Activated T-helper 1 cell treated with anti-CD3 and anti-CD28 coated beads, Interleukin-12 subunit alpha, Interleukin-12 subunit beta, Interleukin-2, Interleukin-4 antibody, amounts not matched to agents 30 ng/mL and 10 ng/mL and 1 ng/mL, durations not matched to agents 14 hours and 24 hours and 36 hours (primary cell): Measurements from ENCODE around the gene NTF4. TPM values are rescaled to one million over a fixed set of nuclear protein-coding genes. Genes with fewer than 3 reads are reported as not detected.
"Not testable (repeated sequence)": the region's sequence is repeated elsewhere in the genome, so short reads cannot be mapped to it uniquely, and the experiment has no call there.

ENCODE experiments used
- DNase-seq: peaks from one replicate; pipeline ENCODE4 v3.0.0; 2021; ENCODE audit warnings: low spot score
- H3K27ac Mint-ChIP-seq: one replicate; pipeline ENCODE4 v1.8.0; 2021; ENCODE audit warnings: mild to moderate bottlenecking, mixed read lengths
- H3K27me3 Mint-ChIP-seq: one replicate; pipeline ENCODE4 v1.8.0; 2022; ENCODE audit warnings: mild to moderate bottlenecking, moderate library complexity, mixed read lengths; ENCODE audit not compliant: insufficient read depth
- H3K36me3 Mint-ChIP-seq: one replicate; pipeline ENCODE4 v1.8.0; 2021; ENCODE audit warnings: low read depth, mixed read lengths
- H3K4me1 Mint-ChIP-seq: one replicate; pipeline ENCODE4 v1.8.0; 2021; ENCODE audit warnings: low read depth, mixed read lengths
- H3K4me3 Mint-ChIP-seq: one replicate; pipeline ENCODE4 v1.8.0; 2021; ENCODE audit warnings: mild to moderate bottlenecking, moderate library complexity, mixed read lengths
- H3K9me3 Mint-ChIP-seq: one replicate; pipeline ENCODE4 v1.8.0; 2021; ENCODE audit warnings: mixed read lengths
- intact Hi-C: fragments of 100-400 bp; cut with micrococcal nuclease; formaldehyde crosslinking; loops from one replicate; pipeline ENCODE4 v1.15.1; 2024
- total RNA-seq: library from RNA; stranded (reverse); gene quantifications from 2 replicates; pipeline ENCODE4 v1.2.3, GENCODE V29; 2022

The NTF4 gene
- total RNA-seq, 1 donor from 2014 or later = not detected

DNA sequence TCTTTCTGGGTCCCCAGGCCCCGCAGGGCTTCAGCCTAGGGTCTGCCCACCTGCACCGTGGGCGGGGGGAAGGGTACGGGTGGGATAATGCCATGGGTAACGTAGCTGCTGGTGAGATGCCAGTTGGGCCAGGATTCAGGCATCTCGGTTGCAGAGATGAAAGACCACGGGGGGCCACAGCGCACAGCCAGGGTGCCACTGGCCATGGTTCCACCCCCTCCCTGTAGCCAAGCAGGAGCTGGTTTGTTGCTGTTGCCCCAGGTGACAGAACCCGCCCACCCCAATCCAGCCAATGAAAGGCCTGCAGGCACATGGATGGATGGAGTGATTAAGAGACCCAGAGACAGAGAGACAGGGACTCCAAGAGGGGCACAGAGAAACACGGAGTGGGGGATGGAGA, 6.1 kb downstream of the NTF4 start:
- Mint-ChIP-seq H3K27me3 (peaks cover 47% of the 10 kb centered on the region), H3K36me3 (no peaks in the 10 kb centered on the region), H3K4me1 (peaks cover 18% of the 10 kb centered on the region), H3K4me3 (no peak overlapping the region), H3K9me3 (no peaks in the 10 kb centered on the region), H3K27ac (no peak overlapping the region)
- intact Hi-C loops = no loop called here
- no peak for DNase-seq

DNA sequence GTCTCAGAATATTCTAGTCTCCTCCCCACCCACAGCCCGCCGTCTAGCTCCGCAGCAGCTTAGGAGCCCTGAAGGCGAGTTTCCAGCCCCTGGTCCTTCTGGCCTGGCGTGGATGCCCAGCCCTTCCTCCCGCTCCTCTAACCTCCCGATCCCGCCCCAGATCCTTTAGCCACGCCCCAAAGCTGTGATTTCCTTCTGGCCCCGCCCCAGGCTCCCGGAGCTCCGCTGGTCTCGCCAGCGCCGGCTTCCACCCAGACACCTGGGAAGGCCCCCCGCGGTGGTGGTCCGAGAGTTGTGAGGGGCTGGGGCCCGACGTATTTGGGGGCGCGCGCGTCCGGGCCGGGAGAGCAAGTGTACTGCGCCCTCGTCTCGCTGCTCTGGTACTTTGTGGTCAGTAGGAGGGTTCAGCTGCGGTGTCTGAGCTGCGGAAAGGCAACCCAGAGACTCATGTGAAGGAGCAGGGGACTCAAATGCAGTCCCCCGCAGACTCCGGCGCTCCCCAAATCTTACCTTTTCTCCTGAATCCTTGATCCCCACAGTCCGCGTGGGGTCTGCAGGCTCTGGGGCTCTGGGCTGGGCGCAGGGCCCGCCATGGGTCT, 6.9 kb downstream of the NTF4 start, which contains the start of gene CGB7:
Gene CGB7, minus strand, starts transcription at position 114 of the 599 bp plus-strand sequence. CDS start 2,374 bp downstream, outside the sequence.
- Mint-ChIP-seq H3K27ac (no peak within 1 kb of the TSS), H3K9me3 (no peaks in the 10 kb centered on the region), H3K4me3 (peak within 1 kb of the TSS; percentile 73), H3K36me3 (no peaks in the 10 kb centered on the region), H3K4me1 (peaks cover 18% of the 10 kb centered on the region), H3K27me3 (peaks cover 44% of the 10 kb centered on the region)
- DNase-seq = no peak
- intact Hi-C loops = loop anchor here (2.0 kb wide), 1 partner anchor 39 kb away; no protein-coding TSS in a partner anchor

DNA sequence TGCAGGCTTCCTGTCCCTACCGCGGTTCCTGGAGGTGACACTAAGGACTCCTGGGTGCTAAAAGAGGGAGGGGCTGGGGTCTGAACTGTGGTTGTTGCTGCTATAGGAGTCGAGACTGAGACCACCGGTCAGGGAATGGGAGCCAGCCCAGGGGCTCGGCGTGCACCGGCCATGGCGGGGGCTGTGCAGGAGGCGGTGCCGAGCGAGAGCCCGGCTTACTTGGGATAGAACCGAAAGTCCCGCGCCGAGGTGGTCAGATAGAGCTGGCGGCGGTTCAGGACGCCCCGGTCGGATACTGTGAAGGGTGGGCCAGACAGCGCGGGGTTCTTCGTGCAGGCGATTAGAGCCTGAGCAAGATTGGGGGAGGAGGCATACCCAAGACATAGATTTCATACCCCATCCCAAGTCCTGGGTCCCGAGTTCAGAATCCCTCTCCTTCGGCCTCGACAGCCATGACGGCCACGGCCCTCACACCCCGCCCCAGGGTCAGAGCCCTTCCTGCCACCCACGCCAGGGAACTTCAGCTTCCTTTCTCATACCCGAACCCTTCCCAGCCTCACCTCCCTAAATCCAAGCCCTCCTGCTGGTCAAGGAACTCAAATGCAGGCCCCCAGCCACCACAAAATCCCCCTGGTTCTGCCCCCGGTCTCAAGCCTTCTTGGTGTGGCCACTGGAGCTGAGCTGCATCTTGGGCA, 7.6 kb downstream of the NTF4 start:
- peaks cover 18% of the 10 kb centered on the region for H3K4me1 Mint-ChIP-seq
- H3K9me3 Mint-ChIP-seq, DNase-seq, H3K36me3 Mint-ChIP-seq, H3K27ac Mint-ChIP-seq: not testable (repeated sequence)
- peaks cover 44% of the 10 kb centered on the region for H3K27me3 Mint-ChIP-seq
- intact Hi-C loops = loop anchor here (2.0 kb wide), 1 partner anchor 38 kb away; no protein-coding TSS in a partner anchor
- peak overlapping the region; percentile 73 for H3K4me3 Mint-ChIP-seq

DNA sequence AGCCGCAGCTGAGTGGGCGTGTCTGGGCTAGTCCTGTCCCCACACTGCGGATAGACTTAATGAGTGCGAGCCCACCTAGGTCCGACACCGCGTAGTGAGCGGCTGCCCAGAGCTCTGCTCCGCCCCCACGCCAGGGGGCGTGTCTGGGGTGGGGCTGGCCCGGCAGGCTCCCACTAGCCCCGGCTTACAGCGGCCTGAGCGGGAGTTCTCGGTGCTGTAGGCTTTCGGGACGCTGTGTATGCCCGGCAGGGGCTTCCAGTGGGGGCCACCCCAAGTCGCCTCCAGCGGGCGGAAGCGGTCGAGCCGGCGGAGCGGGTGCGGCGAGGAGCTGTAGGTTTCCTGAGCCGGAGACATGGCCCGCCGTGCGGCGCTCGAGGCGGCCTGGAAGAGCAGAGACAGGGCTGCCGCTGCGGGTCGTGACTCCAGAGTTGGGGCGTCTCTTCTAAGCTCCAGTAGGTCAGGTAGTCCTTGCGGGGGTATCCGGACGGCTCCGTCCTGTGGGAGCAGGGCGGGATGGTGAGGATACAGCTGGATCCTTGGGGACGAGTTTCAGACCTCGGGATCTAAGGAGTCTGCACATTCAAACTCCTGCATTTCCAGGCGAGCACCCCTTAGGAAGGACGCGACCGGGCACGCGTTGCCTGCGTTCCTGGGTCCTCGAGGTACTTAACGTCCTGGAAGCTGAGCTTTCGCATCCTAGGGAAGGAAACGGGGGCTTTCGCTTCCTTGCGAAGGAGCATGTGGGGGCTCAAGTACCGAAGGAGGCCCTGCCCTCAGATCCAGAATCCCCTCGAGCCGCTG, 8.3 kb downstream of the NTF4 start:
- Mint-ChIP-seq H3K4me1 (peaks cover 18% of the 10 kb centered on the region), H3K4me3 (peak overlapping the region; percentile 73), H3K9me3 (no peaks in the 10 kb centered on the region), H3K27ac (no peak overlapping the region), H3K27me3 (peaks cover 44% of the 10 kb centered on the region), H3K36me3 (no peaks in the 10 kb centered on the region)
- intact Hi-C loops = loop anchor here (2.0 kb wide), 1 partner anchor 38 kb away; no protein-coding TSS in a partner anchor
- peak; percentile 49 for DNase-seq

DNA sequence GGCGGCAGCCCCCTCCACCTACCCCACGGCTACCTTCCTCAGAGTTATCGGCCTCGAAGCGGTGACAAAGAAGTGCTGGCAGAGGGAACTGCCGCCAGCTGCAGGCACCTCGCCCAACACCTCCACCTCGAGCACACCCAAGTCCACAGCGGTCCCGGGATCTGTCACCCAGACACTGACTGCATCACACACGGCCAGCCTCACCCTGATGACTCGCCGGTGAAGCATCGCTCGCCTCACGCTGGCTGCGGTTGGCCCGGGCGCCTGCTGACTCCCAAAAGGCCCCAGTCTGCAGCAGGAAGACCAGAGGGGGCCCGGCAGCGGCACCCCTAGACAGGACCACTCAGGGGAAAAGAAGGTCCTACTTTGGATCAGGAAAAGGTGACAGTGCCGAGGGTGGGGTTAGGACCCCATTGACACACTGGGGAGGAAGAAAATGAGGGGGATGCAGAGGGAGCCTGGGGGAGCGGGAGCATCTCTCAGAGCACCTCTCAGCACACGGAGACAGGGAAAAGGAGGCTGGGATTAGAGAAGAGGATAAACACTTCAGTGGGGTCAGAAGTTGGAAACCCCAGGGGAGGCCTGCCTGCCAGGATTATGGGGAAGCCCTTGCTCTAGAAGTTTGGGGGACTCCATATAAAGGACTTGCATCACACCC, 14.1 kb downstream of the NTF4 start:
- DNase-seq, H3K27me3 Mint-ChIP-seq, H3K9me3 Mint-ChIP-seq, H3K36me3 Mint-ChIP-seq, H3K4me1 Mint-ChIP-seq, intact Hi-C loops, H3K4me3 Mint-ChIP-seq, H3K27ac Mint-ChIP-seq: not testable (repeated sequence)

DNA sequence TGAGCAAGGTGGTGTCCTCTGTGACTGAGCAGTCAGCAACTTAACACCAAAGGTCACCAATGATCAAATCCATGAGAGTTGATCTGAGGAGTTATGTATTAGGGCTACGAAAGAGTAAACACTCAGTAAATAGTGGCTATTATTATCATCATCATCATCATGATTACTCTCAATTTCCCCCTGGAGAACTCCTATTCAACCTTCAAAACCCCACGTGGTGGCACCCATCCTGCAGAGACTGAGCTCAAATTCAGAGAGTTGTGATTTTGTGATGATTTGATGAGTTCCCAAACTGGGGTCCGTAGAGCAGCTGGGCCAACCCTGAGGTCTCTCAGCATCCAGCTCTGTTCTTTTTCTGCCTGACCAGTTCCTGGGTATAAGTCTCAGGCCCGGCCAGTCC, 14.8 kb downstream of the NTF4 start:
- intact Hi-C loops, H3K27me3 Mint-ChIP-seq, H3K27ac Mint-ChIP-seq, H3K4me3 Mint-ChIP-seq, DNase-seq, H3K36me3 Mint-ChIP-seq, H3K9me3 Mint-ChIP-seq, H3K4me1 Mint-ChIP-seq: not testable (repeated sequence)

DNA sequence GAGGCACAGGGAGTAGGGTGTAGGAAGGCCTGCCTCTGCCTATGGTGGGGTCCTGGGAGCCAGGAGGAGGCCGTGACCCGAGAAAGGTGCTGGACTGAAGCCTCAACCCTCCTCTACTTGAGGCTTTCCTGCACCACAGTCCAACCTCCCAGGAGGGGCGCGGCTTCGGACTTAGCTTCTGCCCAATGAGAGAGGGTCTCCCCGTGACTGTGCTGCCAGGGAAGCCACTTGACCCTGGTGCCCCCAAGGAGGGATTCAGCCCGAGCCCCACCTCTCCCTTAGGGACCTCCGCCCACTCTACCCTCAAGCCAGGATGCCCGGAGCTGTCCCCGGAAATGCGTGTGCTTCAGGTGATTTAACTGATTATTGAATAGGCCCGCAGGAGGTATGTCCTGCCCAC, 15.6 kb downstream of the NTF4 start, which contains the start of gene CGB8:
Gene CGB8, minus strand, starts transcription at position 101 of the 400 bp plus-strand sequence. CDS start 372 bp downstream, outside the sequence.
- intact Hi-C loops, H3K27me3 Mint-ChIP-seq, H3K4me1 Mint-ChIP-seq, H3K4me3 Mint-ChIP-seq, H3K9me3 Mint-ChIP-seq, DNase-seq, H3K36me3 Mint-ChIP-seq, H3K27ac Mint-ChIP-seq: not testable (repeated sequence)

DNA sequence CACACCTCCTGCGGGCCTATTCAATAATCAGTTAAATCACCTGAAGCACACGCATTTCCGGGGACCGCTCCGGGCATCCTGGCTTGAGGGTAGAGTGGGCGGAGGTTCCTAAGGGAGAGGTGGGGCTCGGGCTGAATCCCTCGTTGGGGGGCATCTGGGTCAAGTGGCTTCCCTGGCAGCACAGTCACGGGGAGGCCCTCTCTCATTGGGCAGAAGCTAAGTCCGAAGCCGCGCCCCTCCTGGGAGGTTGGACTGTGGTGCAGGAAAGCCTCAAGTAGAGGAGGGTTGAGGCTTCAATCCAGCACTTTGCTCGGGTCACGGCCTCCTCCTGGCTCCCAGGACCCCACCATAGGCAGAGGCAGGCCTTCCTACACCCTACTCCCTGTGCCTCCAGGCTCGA, 21.1 kb downstream of the NTF4 start, which contains the start of gene CGB5:
Gene CGB5, plus strand, starts transcription at position 301 of the 400 bp plus-strand sequence. CDS start 362 bp downstream, outside the sequence.
- DNase-seq, H3K9me3 Mint-ChIP-seq, H3K4me3 Mint-ChIP-seq, H3K27me3 Mint-ChIP-seq, H3K4me1 Mint-ChIP-seq, H3K36me3 Mint-ChIP-seq, H3K27ac Mint-ChIP-seq, intact Hi-C loops: not testable (repeated sequence)

DNA sequence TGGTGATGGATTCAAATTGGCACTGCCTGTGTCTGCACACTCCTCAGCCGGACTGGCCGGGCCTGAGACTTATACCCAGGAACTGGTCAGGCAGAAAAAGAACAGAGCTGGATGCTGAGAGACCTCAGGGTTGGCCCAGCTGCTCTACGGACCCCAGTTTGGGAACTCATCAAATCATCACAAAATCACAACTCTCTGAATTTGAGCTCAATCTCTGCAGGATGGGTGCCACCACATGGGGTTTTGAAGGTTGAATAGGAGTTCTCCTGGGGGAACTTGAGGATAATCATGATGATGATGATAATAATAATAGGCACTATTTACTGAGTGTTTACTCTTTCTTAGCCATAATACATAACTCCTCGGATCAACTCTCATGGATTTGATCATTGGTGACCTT, 22.0 kb downstream of the NTF4 start:
- H3K4me3 Mint-ChIP-seq, H3K4me1 Mint-ChIP-seq, DNase-seq, intact Hi-C loops, H3K9me3 Mint-ChIP-seq, H3K27me3 Mint-ChIP-seq, H3K27ac Mint-ChIP-seq, H3K36me3 Mint-ChIP-seq: not testable (repeated sequence)

DNA sequence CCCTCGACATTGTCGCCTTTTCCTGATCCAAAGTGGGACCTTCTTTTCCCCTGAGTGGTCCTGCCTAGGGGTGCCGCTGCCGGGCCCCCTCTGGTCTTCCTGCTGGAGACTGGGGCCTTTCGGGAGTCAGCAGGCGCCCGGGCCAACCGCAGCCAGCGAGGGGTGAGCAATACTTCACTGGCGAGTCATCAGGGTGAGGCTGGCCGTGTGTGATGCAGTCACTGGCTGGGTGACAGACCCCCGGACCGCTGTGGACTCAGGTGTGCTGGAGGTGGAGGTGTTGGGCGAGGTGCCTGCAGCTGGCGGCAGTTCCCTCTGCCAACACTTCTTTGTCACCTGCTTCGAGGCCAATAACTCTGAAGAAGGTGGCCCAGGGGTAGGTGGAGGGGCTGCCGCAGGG, 22.4 kb downstream of the NTF4 start:
- Mint-ChIP-seq H3K9me3 (no peaks in the 10 kb centered on the region), H3K4me1 (no peaks in the 10 kb centered on the region), H3K27ac (no peak overlapping the region), H3K36me3 (no peaks in the 10 kb centered on the region), H3K27me3 (no peaks in the 10 kb centered on the region), H3K4me3 (no peak overlapping the region)
- no peak for DNase-seq
- intact Hi-C loops = no loop called here

DNA sequence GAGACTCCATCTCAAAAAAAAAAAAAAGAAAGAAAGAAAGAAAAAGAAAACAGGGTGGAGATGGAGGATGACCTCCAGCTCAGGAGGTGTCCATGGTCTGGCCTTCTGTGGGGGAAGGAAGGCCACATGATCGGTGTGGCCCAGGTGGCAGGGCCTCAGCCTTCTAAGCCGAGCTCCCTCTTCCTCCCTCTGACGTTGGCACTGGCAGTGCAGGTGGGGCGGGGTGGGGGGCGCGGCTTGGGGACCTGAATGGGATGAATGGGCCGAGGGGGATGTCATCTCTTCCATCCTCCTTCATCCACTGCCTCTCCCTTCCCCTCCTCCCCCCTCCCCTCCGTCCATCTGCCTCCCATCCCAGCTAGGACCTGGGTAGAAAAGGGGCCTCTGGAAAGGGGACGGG, 24.9 kb downstream of the NTF4 start:
- DNase-seq, H3K9me3 Mint-ChIP-seq, intact Hi-C loops, H3K4me3 Mint-ChIP-seq, H3K4me1 Mint-ChIP-seq, H3K36me3 Mint-ChIP-seq, H3K27me3 Mint-ChIP-seq, H3K27ac Mint-ChIP-seq: not testable (repeated sequence)

DNA sequence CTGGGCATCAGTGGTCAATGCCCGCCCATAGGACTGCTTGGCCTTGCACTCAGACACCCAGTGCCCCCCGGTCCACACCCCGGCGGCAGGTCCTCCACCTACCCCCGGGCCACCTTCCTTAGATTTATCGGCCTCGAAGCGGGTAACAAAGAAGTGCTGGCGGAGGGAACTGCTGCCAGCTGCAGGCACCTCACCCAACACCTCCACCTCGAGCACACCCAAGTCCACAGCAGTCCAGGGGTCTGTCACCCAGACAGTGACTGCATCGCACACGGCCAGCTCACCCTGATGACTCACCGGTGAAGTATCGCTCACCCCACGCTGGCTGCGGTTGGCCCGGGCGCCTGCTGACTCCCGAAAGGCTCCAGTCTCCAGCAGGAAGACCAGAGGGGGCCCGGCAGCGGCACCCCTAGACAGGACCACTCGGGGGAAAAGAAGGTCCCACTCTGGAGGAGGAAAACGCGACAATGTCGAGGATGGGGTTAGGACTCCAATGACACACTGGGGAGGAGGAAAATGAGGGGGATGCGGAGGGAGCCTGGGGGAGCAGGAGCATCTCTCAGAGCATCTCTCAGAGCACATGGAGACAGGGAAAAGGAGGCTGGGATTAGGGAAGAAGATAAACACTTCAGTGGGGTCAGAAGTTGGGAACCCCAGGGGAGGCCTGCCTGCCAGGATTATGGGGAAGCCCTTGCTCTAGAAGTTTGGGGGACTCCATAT, 25.9 kb downstream of the NTF4 start:
- H3K27me3 Mint-ChIP-seq, H3K4me1 Mint-ChIP-seq, H3K9me3 Mint-ChIP-seq, DNase-seq, H3K36me3 Mint-ChIP-seq, H3K4me3 Mint-ChIP-seq, intact Hi-C loops, H3K27ac Mint-ChIP-seq: not testable (repeated sequence)
